ENCODE measurements around the gene FEM1A. TPM values are rescaled to one million over a fixed set of nuclear protein-coding genes. Genes with fewer than 3 reads are reported as not detected.

FEM1A gene
- total and polyA plus RNA-seq, 2 of the 8 experiments (the other 6 are each of a cell fraction or from before 2014, with no cell fraction given): 6.7 to 16.1 TPM

GRCh38 chr19:4791183-4792018, at the start of gene FEM1A (continued):
- TF ChIP-seq TAF7 (optimal IDR thresholded peaks at IDR 0.05; ENCODE audit: borderline replicate concordance, low read depth, low read length): peak; percentile 26
- no peak for TF ChIP-seq NRF1 (IDR thresholded peaks at IDR 0.05; ENCODE audit: low read depth, low read length)
- TF ChIP-seq TAF1 (IDR thresholded peaks at IDR 0.05; ENCODE audit: low read depth, low read length): peak; percentile 90
- TF ChIP-seq MAX (IDR thresholded peaks at IDR 0.05): peak; percentile 85
- TF ChIP-seq SAP30 (IDR thresholded peaks at IDR 0.05; ENCODE audit: insufficient read depth, insufficient replicate concordance, low read length): no peak
- no peak for TF ChIP-seq CBX8 (IDR thresholded peaks at IDR 0.05; ENCODE audit: borderline replicate concordance, low read depth, low read length)
- TF ChIP-seq, protein P1, sequence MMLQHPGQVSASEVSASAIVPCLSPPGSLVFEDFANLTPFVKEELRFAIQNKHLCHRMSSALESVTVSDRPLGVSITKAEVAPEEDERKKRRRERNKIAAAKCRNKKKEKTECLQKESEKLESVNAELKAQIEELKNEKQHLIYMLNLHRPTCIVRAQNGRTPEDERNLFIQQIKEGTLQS (IDR thresholded peaks at IDR 0.05; ENCODE audit: insufficient read depth, low read depth, low read length): peak; percentile 71
- no peak for TF ChIP-seq BACH1 (IDR thresholded peaks at IDR 0.05; ENCODE audit: low read length)
- no peak; the same call in 1 of the 2 replicates for TF ChIP-seq BRCA1 (IDR thresholded peaks at IDR 0.05; ENCODE audit: low read depth, low read length)
- peak; percentile 81 to 82 for TF ChIP-seq RAD21 (IDR thresholded peaks at IDR 0.05 in 1 of 2, conservative IDR thresholded peaks at IDR 0.05 in 1 of 2; ENCODE audit: low read depth in 2 of 2, low read length in 2 of 2)
- TF ChIP-seq FOSL1 (IDR thresholded peaks at IDR 0.05; ENCODE audit: insufficient read depth, low read depth, low read length): no peak
- peak; percentile 75 for TF ChIP-seq TBP (IDR thresholded peaks at IDR 0.05; ENCODE audit: low read depth, low read length)
- TF ChIP-seq RBBP5 (IDR thresholded peaks at IDR 0.05; ENCODE audit: borderline replicate concordance, low read depth, low read length): peak; percentile 68; the same call in 1 of the 2 replicates
- TF ChIP-seq NANOG (IDR thresholded peaks at IDR 0.05; ENCODE audit: insufficient read depth, low read depth, low read length, poor library complexity, severe bottlenecking): no peak

All from H1 (cell line).